HG03439 (cell line): Measurements from ENCODE around the gene POLD3.

Experiments used
- ATAC-seq: cut with Tn5 transposase; IDR thresholded peaks from one replicate; pipeline ENCODE4 v1.9.1; 2021; ENCODE audit warnings: mild to moderate bottlenecking, moderate library complexity; ENCODE audit not compliant: unreplicated experiment

The POLD3 gene

DNA sequence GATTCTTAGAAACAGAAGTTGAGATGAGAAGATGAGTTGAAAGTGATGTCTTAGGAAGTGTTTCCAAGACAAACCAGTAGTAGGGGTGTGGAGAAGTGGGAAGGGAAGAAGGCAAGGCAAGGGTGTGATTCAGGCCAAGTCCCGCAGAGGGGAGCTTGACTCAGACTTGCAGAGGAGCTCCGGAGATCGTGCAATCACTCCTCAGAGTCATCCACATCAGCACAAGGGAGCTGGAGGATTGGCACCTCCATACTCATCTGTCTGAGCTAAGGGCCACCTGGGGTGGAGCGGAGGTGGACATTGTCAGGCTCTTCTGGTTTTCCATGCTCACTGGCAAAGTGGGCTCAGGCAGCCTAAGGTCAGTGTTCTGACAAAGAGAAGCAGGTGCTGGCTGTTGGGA is 94.4 kb downstream of the POLD3 start:
- no peak for ATAC-seq

DNA sequence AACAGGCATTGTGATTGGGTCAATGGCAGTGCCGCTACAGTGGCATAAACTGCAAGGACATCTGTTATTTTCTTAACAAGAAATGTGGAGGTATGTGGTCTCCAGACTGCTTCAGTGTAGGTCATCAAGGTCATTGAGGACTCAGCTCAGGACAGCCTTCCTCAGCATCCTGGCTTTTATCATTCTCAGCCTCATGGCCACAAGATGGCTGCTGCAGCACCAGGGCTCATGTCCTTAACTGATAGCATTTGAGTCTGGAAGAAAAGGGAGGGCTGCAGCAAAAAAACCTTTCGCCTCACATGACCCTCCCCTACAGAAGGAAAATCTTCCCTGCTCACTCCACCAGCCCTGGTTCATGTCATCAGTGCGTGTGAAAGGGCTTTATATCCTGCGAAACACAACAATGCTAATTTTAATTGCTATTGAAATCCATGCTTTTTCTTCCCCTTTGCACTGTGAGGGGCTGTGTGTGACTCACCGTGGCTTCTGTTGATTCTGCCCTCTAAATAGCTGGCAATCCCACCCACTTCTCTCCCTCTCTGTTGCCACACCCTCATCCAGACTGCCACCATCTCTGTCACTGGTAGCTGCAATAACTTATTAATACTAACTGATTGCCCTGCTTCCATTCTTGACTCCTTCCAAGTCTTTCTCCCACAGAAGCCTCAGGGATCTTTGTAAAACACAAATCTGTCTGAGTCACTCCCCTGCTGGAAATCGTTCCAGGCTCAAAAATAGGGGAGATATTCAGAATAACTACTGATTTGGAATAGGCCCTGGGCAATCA is 95.0 kb downstream of the POLD3 start:
- no peak for ATAC-seq

DNA sequence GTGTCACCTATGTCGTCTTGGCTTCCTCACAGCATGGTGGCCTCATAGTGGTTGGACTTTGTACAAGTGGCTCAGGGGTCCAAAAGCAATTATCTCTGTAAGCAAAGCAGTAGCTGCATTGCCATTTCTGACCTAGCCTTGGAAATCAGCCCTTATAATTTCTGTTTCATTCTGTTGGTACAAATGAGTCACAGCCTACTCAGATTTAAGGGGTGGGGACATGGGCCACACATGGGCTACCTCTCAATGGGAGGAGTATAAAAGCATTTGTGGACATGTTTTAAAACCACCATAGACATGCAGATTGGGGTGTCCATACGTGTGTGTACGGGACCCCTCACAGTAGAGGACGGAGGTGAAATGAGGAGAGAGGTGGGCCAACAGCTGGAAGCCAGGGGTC is 97.3 kb downstream of the POLD3 start:
- no peak for ATAC-seq

DNA sequence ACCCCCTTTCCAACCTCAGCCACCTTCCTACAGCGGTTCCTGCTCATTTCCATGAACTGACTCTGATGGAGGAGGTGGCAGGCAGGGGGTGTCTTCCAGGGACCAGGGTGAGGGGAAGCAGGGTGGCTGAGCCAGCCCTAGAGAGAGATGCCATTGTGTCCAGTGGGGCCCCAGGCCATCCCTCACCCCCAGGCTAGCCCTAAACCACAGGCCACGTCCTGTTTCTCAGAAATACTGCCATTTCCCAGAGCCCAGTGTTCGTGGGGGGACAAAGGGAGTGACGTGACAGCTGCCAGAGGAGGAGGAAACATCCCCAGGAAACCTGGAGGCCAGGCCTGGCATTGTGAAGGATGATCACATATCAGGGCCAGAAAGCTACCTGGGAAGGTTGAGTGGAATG is 99.4 kb downstream of the POLD3 start:
- ATAC-seq, result no peak
